AG04449 (cell line): ENCODE measurements around the gene RRP1B.

ENCODE experiments used
- CTCF ChIA-PET: fragments of 350-600 bp; formaldehyde crosslinking; extraction: SDS; loops from one replicate; lab custom pipeline; 2021; ENCODE audit warnings: antibody characterized with exemption; lab: Yijun Ruan, JAX
- POLR2A ChIA-PET: fragments of 400-600, 350-600 bp; formaldehyde crosslinking; extraction: SDS; loops from one replicate; lab custom pipeline; 2020; ENCODE audit warnings: antibody characterized with exemption, inconsistent platforms; lab: Yijun Ruan, JAX
- DNase-seq: peaks from one replicate; pipeline ENCODE4 v3.0.0-alpha.2; 2010; ENCODE audit warnings: low read depth, low spot score
- H3K4me3 ChIP-seq: 2 replicates; pipeline ENCODE4 v1.5.1; 2011; ENCODE audit warnings: low read depth, mild to moderate bottlenecking, control low read depth, low read length
- CTCF ChIP-seq: IDR thresholded peaks from one replicate; pipeline ENCODE4 v1.5.1; 2011; ENCODE audit warnings: mild to moderate bottlenecking, moderate library complexity, low read length, control low read depth, inconsistent platforms; ENCODE audit not compliant: insufficient read depth; ENCODE audit errors: missing control alignments

RRP1B gene

GRCh38 chr21:43626390-43626789 is 33.0 kb upstream of the RRP1B start:
- no peak for DNase-seq
- no peak for TF ChIP-seq CTCF
- POLR2A ChIA-PET, result no interaction called here
- CTCF ChIA-PET, result interaction anchor here (0.6 to 8.0 kb wide), 2 partner anchors 14 to 718 kb away, joined by 3 to 54 read pairs; no protein-coding TSS in a partner anchor
- H3K4me3 ChIP-seq, result no peak overlapping the region

GRCh38 chr21:43627527-43627926 is 31.8 kb upstream of the RRP1B start:
- CTCF ChIA-PET, result interaction anchor here (8.0 kb wide), 1 partner anchor 16 kb away, joined by 54 read pairs; no protein-coding TSS in a partner anchor
- no peak overlapping the region for H3K4me3 ChIP-seq
- DNase-seq, result no peak
- POLR2A ChIA-PET, result no interaction called here
- TF ChIP-seq CTCF, result no peak

- POLR2A ChIA-PET, result no interaction called here
- TF ChIP-seq CTCF, result no peak
- CTCF ChIA-PET, result interaction anchor here (1.5 to 1.9 kb wide), 3 partner anchors 10 to 20 kb away, joined by 6 to 8 read pairs (median 7); no protein-coding TSS in a partner anchor
- no peak overlapping the region for H3K4me3 ChIP-seq
- DNase-seq, result no peak
Measured at GRCh38 chr21:43631411-43632107, 27.8 kb upstream of the RRP1B start.

GRCh38 chr21:43632373-43632905 is 26.9 kb upstream of the RRP1B start:
- no peak for DNase-seq
- ChIA-PET POLR2A (no interaction called here), CTCF (interaction anchor here (2.6 kb wide), 1 partner anchor 21 kb away, joined by 7 read pairs; no protein-coding TSS in a partner anchor)
- no peak for TF ChIP-seq CTCF
- no peak overlapping the region for H3K4me3 ChIP-seq

- no peak for TF ChIP-seq CTCF
- CTCF ChIA-PET, result interaction anchor here (1.6 to 2.6 kb wide), 2 partner anchors 10 to 23 kb away, joined by 7 to 10 read pairs; no protein-coding TSS in a partner anchor
- no peak overlapping the region for H3K4me3 ChIP-seq
- DNase-seq, result no peak
- POLR2A ChIA-PET, result interaction anchor here (0.7 kb wide), 1 partner anchor 33 kb away, joined by 3 read pairs; no protein-coding TSS in a partner anchor
Measured at GRCh38 chr21:43634618-43635017, 24.7 kb upstream of the RRP1B start.

GRCh38 chr21:43635436-43635835 is 23.9 kb upstream of the RRP1B start:
- ChIA-PET POLR2A (no interaction called here), CTCF (interaction anchor here (1.6 kb wide), 1 partner anchor 10 kb away, joined by 10 read pairs; no protein-coding TSS in a partner anchor)
- no peak overlapping the region for H3K4me3 ChIP-seq
- TF ChIP-seq CTCF, result no peak
- DNase-seq, result no peak
